SU-DHL-6 (cell line): Measurements from ENCODE around the gene AFAP1.

Experiments used
- CTCF ChIP-seq: fragments of 200-600 bp; sonication (generic); IDR thresholded peaks from one replicate; pipeline ENCODE4 v1.5.1; 2017; ENCODE audit warnings: antibody characterized with exemption, mild to moderate bottlenecking, low read length, moderate library complexity; ENCODE audit not compliant: insufficient read depth, poor library complexity, severe bottlenecking
- EZH2phosphoT487 ChIP-seq: fragments of 200-600 bp; sonication (generic), shearing (Covaris generic); conservative IDR thresholded peaks from 2 replicates; pipeline ENCODE4 v1.6.1; 2018; ENCODE audit warnings: mild to moderate bottlenecking, antibody characterized with exemption, low read length, moderate library complexity, mixed read lengths

GRCh38 chr4:7714738-7715137 is 224.9 kb downstream of the AFAP1 start:
- TF ChIP-seq CTCF, result no peak
- no peak for TF ChIP-seq EZH2phosphoT487
